CD14-positive monocyte (primary cell): ENCODE data around the gene MRPS6. TPM values are rescaled to one million over a fixed set of nuclear protein-coding genes. Genes with fewer than 3 reads are reported as not detected.

Experiments used
- DNase-seq, 3 donors: peaks; one replicate each; pipeline ENCODE4 v3.0.0-alpha.2; 2011 to 2022
- H2AFZ ChIP-seq: 2 replicates; pipeline ENCODE4 v1.6.0; 2012; ENCODE audit warnings: mild to moderate bottlenecking, low read depth, low read length, inconsistent platforms; ENCODE audit not compliant: insufficient read depth, poor library complexity, severe bottlenecking
- H3K27ac ChIP-seq, 2 donors: 1 replicate in 1 of 2; 2 replicates in 1 of 2; pipeline ENCODE4 v1.5.1; 2012 to 2013; ENCODE audit warnings: low read length in 2 of 2, control low read depth in 1 of 2, inconsistent platforms in 1 of 2, low read depth in 1 of 2, mild to moderate bottlenecking in 1 of 2
- H3K27me3 ChIP-seq, 2 donors: one replicate each; pipeline versions ENCODE4 v1.6.0 to v1.6.1; 2011 to 2013; ENCODE audit warnings: low read length in 2 of 2; ENCODE audit not compliant: control insufficient read depth in 2 of 2, insufficient read depth in 2 of 2
- H3K36me3 ChIP-seq, 2 donors: replicated peaks in 1 of 2; 1 replicate in 1 of 2; 2 replicates in 1 of 2; pipeline versions ENCODE4 v1.5.1 to v1.6.1; 2012 to 2013; ENCODE audit warnings: low read length in 2 of 2, control low read depth in 1 of 2, inconsistent platforms in 1 of 2, mild to moderate bottlenecking in 1 of 2; ENCODE audit not compliant: insufficient read depth in 2 of 2, control insufficient read depth in 1 of 2
- H3K4me1 ChIP-seq, 2 donors: 1 replicate in 1 of 2; 2 replicates in 1 of 2; pipeline versions ENCODE4 v1.5.1 to v1.6.1; 2012 to 2013; ENCODE audit warnings: low read length in 2 of 2, control low read depth in 1 of 2, inconsistent platforms in 1 of 2, mild to moderate bottlenecking in 1 of 2, moderate library complexity in 1 of 2; ENCODE audit not compliant: insufficient read depth in 2 of 2, control insufficient read depth in 1 of 2
- H3K4me2 ChIP-seq: replicated peaks from 2 replicates; pipeline ENCODE3; 2012; ENCODE audit warnings: low read length, moderate library complexity, mild to moderate bottlenecking; ENCODE audit not compliant: poor library complexity, severe bottlenecking; ENCODE audit errors: extremely low read depth
- H3K4me3 ChIP-seq, 3 experiments: fragments of 200-600 bp in 1 of 3; sonication (generic) in 1 of 3; replicated peaks in 1 of 3; 1 replicate in 2 of 3; 2 replicates in 1 of 3; pipeline ENCODE4 v1.5.1; 2011 to 2013; ENCODE audit warnings: low read length in 3 of 3, mild to moderate bottlenecking in 3 of 3, control low read depth in 2 of 3, low read depth in 2 of 3, inconsistent platforms in 1 of 3, moderate library complexity in 1 of 3
- H3K79me2 ChIP-seq: 2 replicates; pipeline ENCODE4 v1.6.0; 2012; ENCODE audit warnings: mild to moderate bottlenecking, control low read depth, inconsistent platforms, low read length, moderate library complexity; ENCODE audit not compliant: insufficient read depth
- H3K9ac ChIP-seq: 2 replicates; pipeline ENCODE4 v1.6.0; 2017; ENCODE audit warnings: low read length, mild to moderate bottlenecking; ENCODE audit not compliant: insufficient read depth, poor library complexity, severe bottlenecking
- H3K9me3 ChIP-seq, 2 donors: replicated peaks in 1 of 2; 1 replicate in 1 of 2; 2 replicates in 1 of 2; pipeline versions ENCODE4 v1.5.1 to v1.6.1; 2012 to 2013; ENCODE audit warnings: low read length in 2 of 2, control low read depth in 1 of 2; ENCODE audit not compliant: control insufficient read depth in 1 of 2, insufficient read depth in 1 of 2
- H4K20me1 ChIP-seq: 2 replicates; pipeline ENCODE4 v1.6.0; 2012; ENCODE audit warnings: mild to moderate bottlenecking, low read length, control low read depth, moderate library complexity; ENCODE audit not compliant: insufficient read depth
- H3K27ac Mint-ChIP-seq, 7 donors: one replicate each; pipeline ENCODE4 v1.8.0; 2020; ENCODE audit warnings: mild to moderate bottlenecking in 7 of 7, mixed read lengths in 7 of 7, moderate library complexity in 6 of 7, inconsistent platforms in 2 of 7
- H3K27me3 Mint-ChIP-seq, 3 donors: one replicate each; pipeline ENCODE4 v1.8.0; 2021 to 2022; ENCODE audit warnings: low read depth in 3 of 3, mild to moderate bottlenecking in 3 of 3, mixed read lengths in 3 of 3, moderate library complexity in 3 of 3, inconsistent platforms in 1 of 3
- H3K36me3 Mint-ChIP-seq, 2 donors: one replicate each; pipeline ENCODE4 v1.8.0; 2020; ENCODE audit warnings: mixed read lengths in 2 of 2, inconsistent platforms in 1 of 2, mild to moderate bottlenecking in 1 of 2
- H3K4me1 Mint-ChIP-seq: one replicate; pipeline ENCODE4 v1.8.0; 2020; ENCODE audit warnings: mild to moderate bottlenecking, mixed read lengths
- H3K4me3 Mint-ChIP-seq, 2 donors: one replicate each; pipeline ENCODE4 v1.8.0; 2020; ENCODE audit warnings: mild to moderate bottlenecking in 2 of 2, mixed read lengths in 2 of 2, moderate library complexity in 1 of 2
- H3K9me3 Mint-ChIP-seq, 7 donors: one replicate each; pipeline ENCODE4 v1.8.0; 2020 to 2022; ENCODE audit warnings: mixed read lengths in 7 of 7, mild to moderate bottlenecking in 6 of 7, moderate library complexity in 6 of 7, inconsistent platforms in 2 of 7
- WGBS: methylation state at CpG from one replicate; pipeline ENCODE4 v1.1.5; 2013; ENCODE audit warnings: missing lambda C conversion rate; ENCODE audit not compliant: insufficient coverage; 5-methylcytosine and 5-hydroxymethylcytosine counted together
- intact Hi-C, 2 donors: fragments of 100-400 bp; cut with micrococcal nuclease; formaldehyde crosslinking; loops; one replicate each; pipeline versions ENCODE4 v1.15.0 to v1.15.1; 2023
- polyA plus RNA-seq, 3 donors: library from polyadenylated mRNA; depleted of rRNA in 1 of 3; unstranded in 2 of 3; stranded (reverse) in 1 of 3; fragments of 300-500 nt in 2 of 3; fragments of >200 nt in 1 of 3; fragmentation: Illumina TruSeq in 2 of 3; gene quantifications; 1 replicate in 2 of 3; 2 replicates in 1 of 3; pipeline ENCODE4 v1.2.3, GENCODE V29; 2012 to 2021
- TF ChIP-seq, protein P1 (sequence below): fragments of 200-600 bp; IDR thresholded peaks from one replicate; pipeline ENCODE4 v1.8.0; 2022; ENCODE audit warnings: antibody characterized with exemption, mild to moderate bottlenecking

Gene MRPS6
- polyA plus RNA-seq, 3 donors, result 29.8 to 124 (median 101) TPM

DNA sequence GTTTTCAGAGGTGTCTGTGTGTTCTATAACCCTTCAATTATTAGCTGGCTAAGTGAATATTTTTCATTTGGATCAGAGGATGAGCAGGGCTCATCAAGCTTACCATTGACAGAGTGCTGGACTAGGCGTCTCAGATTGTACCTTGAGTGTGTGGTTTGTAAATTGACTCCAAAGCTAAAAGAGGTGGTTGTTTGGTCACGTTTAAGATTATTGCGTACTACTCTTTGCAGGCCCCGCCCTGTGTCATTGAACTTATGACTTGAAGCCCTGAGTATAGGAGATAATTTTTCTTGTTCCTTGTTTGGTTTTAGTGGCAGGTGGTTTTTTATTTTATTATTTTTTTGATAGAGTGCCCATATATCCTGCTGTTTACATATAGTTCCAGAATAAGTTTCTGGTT is 17.7 kb downstream of the MRPS6 start:
- Mint-ChIP-seq H3K4me3 (no peak overlapping the region), H3K27me3 (no peaks in the 10 kb centered on the region), H3K36me3 (peaks cover 23 to 28% of the 10 kb centered on the region in 2 donors), H3K9me3 (no peaks in the 10 kb centered on the region), H3K4me1 (peaks cover 16% of the 10 kb centered on the region), H3K27ac (no peak overlapping the region)
- 72% methylated on average over 2 of the region's 4 CpGs for WGBS
- Histone ChIP-seq H3K27me3 (no peaks in the 10 kb centered on the region), H3K9ac (no peak overlapping the region), H3K27ac (no peak overlapping the region), H3K4me1 (peaks cover 3 to 7% of the 10 kb centered on the region in 2 donors), H3K4me2 (no peak overlapping the region), H3K79me2 (peaks cover 91% of the 10 kb centered on the region), H2AFZ (no peak overlapping the region), H3K9me3 (no peaks in the 10 kb centered on the region), H3K36me3 (peaks cover 13 to 38% of the 10 kb centered on the region in 2 donors), H4K20me1 (peaks cover 89% of the 10 kb centered on the region), H3K4me3 (no peak overlapping the region)
- TF ChIP-seq, protein P1, sequence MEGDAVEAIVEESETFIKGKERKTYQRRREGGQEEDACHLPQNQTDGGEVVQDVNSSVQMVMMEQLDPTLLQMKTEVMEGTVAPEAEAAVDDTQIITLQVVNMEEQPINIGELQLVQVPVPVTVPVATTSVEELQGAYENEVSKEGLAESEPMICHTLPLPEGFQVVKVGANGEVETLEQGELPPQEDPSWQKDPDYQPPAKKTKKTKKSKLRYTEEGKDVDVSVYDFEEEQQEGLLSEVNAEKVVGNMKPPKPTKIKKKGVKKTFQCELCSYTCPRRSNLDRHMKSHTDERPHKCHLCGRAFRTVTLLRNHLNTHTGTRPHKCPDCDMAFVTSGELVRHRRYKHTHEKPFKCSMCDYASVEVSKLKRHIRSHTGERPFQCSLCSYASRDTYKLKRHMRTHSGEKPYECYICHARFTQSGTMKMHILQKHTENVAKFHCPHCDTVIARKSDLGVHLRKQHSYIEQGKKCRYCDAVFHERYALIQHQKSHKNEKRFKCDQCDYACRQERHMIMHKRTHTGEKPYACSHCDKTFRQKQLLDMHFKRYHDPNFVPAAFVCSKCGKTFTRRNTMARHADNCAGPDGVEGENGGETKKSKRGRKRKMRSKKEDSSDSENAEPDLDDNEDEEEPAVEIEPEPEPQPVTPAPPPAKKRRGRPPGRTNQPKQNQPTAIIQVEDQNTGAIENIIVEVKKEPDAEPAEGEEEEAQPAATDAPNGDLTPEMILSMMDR, result no peak
- no peak for DNase-seq
- intact Hi-C loops, result no loop called here

DNA sequence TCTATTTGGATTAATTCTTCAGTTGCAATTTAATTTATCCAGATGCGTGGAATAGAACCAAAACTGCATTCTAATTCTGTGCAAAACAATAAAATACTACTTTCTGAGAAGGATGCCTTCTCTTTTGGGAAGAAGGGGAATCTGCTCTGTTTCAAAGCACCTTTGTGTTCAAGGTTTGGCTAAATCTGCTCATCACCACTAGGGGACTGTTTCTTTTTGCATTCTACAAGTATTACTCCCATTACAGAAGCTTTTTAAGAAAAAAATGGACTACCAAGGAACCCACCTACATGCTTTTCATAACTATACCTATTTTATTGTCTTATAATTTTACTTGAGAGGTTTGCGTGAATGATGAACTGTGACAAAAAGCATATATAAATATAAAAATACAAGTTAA is 18.2 kb downstream of the MRPS6 start:
- Histone ChIP-seq H4K20me1 (peaks cover 89% of the 10 kb centered on the region), H3K4me2 (no peak overlapping the region), H3K9ac (no peak overlapping the region), H3K27me3 (no peaks in the 10 kb centered on the region), H3K79me2 (peaks cover 87% of the 10 kb centered on the region), H3K36me3 (peaks cover 15 to 39% of the 10 kb centered on the region in 2 donors), H2AFZ (no peak overlapping the region), H3K4me1 (peaks cover 3 to 7% of the 10 kb centered on the region in 2 donors), H3K9me3 (no peaks in the 10 kb centered on the region), H3K4me3 (no peak overlapping the region), H3K27ac (no peak overlapping the region)
- Mint-ChIP-seq H3K36me3 (peaks cover 25 to 33% of the 10 kb centered on the region in 2 donors), H3K27me3 (no peaks in the 10 kb centered on the region), H3K4me1 (peaks cover 16% of the 10 kb centered on the region), H3K27ac (no peak overlapping the region), H3K4me3 (no peak overlapping the region), H3K9me3 (no peaks in the 10 kb centered on the region)
- WGBS, result no CpG with 5 or more reads among the region's 2 CpGs
- intact Hi-C loops, result no loop called here
- TF ChIP-seq, protein P1, result peak; percentile 24
- DNase-seq, result no peak
